Measurements from ENCODE around the gene DENND1A. TPM values are rescaled to one million over a fixed set of nuclear protein-coding genes. Genes with fewer than 3 reads are reported as not detected.

The DENND1A gene
- total and polyA plus RNA-seq, 4 donors, result 7.9 to 22.0 (median 13.9) TPM

- H3K36me3 ChIP-seq (ENCODE audit: control insufficient read depth in 4 of 4, insufficient read depth in 3 of 4, low read depth in 1 of 4, low read length in 3 of 4), result no peaks in the 10 kb centered on the region
- H3K9ac ChIP-seq (ENCODE audit: low read depth in 1 of 2, low read length in 2 of 2), result no peak overlapping the region
- no peak for TF ChIP-seq REST (IDR thresholded peaks at IDR 0.05)
- no peak for TF ChIP-seq JUND (IDR thresholded peaks at IDR 0.05)
- TF ChIP-seq YY1 (IDR thresholded peaks at IDR 0.05), result no peak
- no peak for TF ChIP-seq NR2F2 (IDR thresholded peaks at IDR 0.05)
- TF ChIP-seq ATF3 (IDR thresholded peaks at IDR 0.05), result no peak
- no peak for TF ChIP-seq EGR1 (IDR thresholded peaks at IDR 0.05; ENCODE audit: low read depth in 2 of 2)
- TF ChIP-seq HNF4G (IDR thresholded peaks at IDR 0.05), result no peak
- TF ChIP-seq, protein P1, sequence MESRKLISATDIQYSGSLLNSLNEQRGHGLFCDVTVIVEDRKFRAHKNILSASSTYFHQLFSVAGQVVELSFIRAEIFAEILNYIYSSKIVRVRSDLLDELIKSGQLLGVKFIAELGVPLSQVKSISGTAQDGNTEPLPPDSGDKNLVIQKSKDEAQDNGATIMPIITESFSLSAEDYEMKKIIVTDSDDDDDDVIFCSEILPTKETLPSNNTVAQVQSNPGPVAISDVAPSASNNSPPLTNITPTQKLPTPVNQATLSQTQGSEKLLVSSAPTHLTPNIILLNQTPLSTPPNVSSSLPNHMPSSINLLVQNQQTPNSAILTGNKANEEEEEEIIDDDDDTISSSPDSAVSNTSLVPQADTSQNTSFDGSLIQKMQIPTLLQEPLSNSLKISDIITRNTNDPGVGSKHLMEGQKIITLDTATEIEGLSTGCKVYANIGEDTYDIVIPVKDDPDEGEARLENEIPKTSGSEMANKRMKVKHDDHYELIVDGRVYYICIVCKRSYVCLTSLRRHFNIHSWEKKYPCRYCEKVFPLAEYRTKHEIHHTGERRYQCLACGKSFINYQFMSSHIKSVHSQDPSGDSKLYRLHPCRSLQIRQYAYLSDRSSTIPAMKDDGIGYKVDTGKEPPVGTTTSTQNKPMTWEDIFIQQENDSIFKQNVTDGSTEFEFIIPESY (IDR thresholded peaks at IDR 0.05), result no peak
- no peak for TF ChIP-seq HNF4A (conservative IDR thresholded peaks at IDR 0.05)
- TF ChIP-seq FOXA1 (IDR thresholded peaks at IDR 0.05), result no peak
- TF ChIP-seq RAD21 (IDR thresholded peaks at IDR 0.05), result no peak
- no peak for TF ChIP-seq FOXA2 (IDR thresholded peaks at IDR 0.05)
- no peak for TF ChIP-seq TAF1 (conservative IDR thresholded peaks at IDR 0.05)
- TF ChIP-seq, protein P2, sequence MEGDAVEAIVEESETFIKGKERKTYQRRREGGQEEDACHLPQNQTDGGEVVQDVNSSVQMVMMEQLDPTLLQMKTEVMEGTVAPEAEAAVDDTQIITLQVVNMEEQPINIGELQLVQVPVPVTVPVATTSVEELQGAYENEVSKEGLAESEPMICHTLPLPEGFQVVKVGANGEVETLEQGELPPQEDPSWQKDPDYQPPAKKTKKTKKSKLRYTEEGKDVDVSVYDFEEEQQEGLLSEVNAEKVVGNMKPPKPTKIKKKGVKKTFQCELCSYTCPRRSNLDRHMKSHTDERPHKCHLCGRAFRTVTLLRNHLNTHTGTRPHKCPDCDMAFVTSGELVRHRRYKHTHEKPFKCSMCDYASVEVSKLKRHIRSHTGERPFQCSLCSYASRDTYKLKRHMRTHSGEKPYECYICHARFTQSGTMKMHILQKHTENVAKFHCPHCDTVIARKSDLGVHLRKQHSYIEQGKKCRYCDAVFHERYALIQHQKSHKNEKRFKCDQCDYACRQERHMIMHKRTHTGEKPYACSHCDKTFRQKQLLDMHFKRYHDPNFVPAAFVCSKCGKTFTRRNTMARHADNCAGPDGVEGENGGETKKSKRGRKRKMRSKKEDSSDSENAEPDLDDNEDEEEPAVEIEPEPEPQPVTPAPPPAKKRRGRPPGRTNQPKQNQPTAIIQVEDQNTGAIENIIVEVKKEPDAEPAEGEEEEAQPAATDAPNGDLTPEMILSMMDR (IDR thresholded peaks at IDR 0.05; ENCODE audit: low read depth, low read length, missing input control), result no peak
- no peak for TF ChIP-seq MAX (IDR thresholded peaks at IDR 0.05)
- no peak for TF ChIP-seq SP1 (IDR thresholded peaks at IDR 0.05)
- no peaks in the 10 kb centered on the region for H3K4me1 ChIP-seq (ENCODE audit: control insufficient read depth in 4 of 4, insufficient read depth in 4 of 4, low read length in 3 of 4)
- no peak overlapping the region for H3K4me3 ChIP-seq (ENCODE audit: low read depth in 1 of 3, low read length in 3 of 3)
- peaks cover 0 to 4% (median 0%) of the 10 kb centered on the region in 4 donors for H3K27me3 ChIP-seq (ENCODE audit: control insufficient read depth in 4 of 4, insufficient read depth in 4 of 4, low read length in 3 of 4)
- no peak overlapping the region for H3K27ac ChIP-seq (ENCODE audit: low read depth in 1 of 2, low read length in 2 of 2)
- no peak for DNase-seq (ENCODE audit: low spot score)
- WGBS, result 79% methylated on average over 6 of the region's 6 CpGs
- peaks cover 0 to 4% (median under 1%) of the 10 kb centered on the region in 4 donors for H3K9me3 ChIP-seq (ENCODE audit: control insufficient read depth in 4 of 4, low read length in 3 of 4)
Observed at GRCh38 chr9:123955637-123956036, 25.7 kb upstream of the DENND1A start.
